SK-N-SH treated with all-trans-retinoic acid at 6 μM for 48 hours (cell line): ENCODE data around the gene LHFPL3.
"Not testable (repeated sequence)": the region's sequence is repeated elsewhere in the genome, so short reads cannot be mapped to it uniquely, and the experiment has no call there.

Source experiments
- ATAC-seq: fragments of 200-7000 bp; cut with Tn5 transposase; 3 replicates; pipeline ENCODE4 v1.9.1; 2020; ENCODE audit warnings: mild to moderate bottlenecking, moderate library complexity
- ARNTL ChIP-seq: fragments of 450-650 bp; formaldehyde crosslinking; IDR thresholded peaks from 2 replicates; pipeline ENCODE4 v1.5.0; 2020; ENCODE audit warnings: low read depth, mild to moderate bottlenecking, moderate library complexity, borderline replicate concordance
- BACH2 ChIP-seq: fragments of 250-450 bp; sonication (Bioruptor Pico); IDR thresholded peaks from 2 replicates; pipeline ENCODE4 v1.9.0; 2021; ENCODE audit warnings: mild to moderate bottlenecking, borderline replicate concordance
- CSDC2 ChIP-seq: fragments of 250-450 bp; sonication (Bioruptor Pico); IDR thresholded peaks from 2 replicates; pipeline ENCODE4 v1.5.0; 2020; ENCODE audit warnings: mild to moderate bottlenecking, moderate library complexity
- ESRRG ChIP-seq: fragments of 250-450 bp; sonication (Bioruptor Pico); IDR thresholded peaks from 2 replicates; pipeline ENCODE4 v1.6.1; 2021; ENCODE audit warnings: mild to moderate bottlenecking
- GLIS3 ChIP-seq: fragments of 250-450 bp; sonication (Bioruptor Pico); IDR thresholded peaks from 2 replicates; pipeline ENCODE4 v1.5.0; 2020; ENCODE audit warnings: mild to moderate bottlenecking, moderate library complexity
- ISL1 ChIP-seq: fragments of 250-450 bp; sonication (Bioruptor Pico); IDR thresholded peaks from 2 replicates; pipeline ENCODE4 v2.1.2; 2022; ENCODE audit warnings: mild to moderate bottlenecking, moderate library complexity
- OSR1 ChIP-seq: fragments of 250-450 bp; sonication (Bioruptor Pico); IDR thresholded peaks from 2 replicates; pipeline ENCODE4 v1.8.0; 2022; ENCODE audit warnings: moderate library complexity, mild to moderate bottlenecking, inconsistent platforms
- RARB ChIP-seq: fragments of 250-450 bp; sonication (Bioruptor Pico); IDR thresholded peaks from 2 replicates; pipeline ENCODE4 v1.8.0; 2021; ENCODE audit warnings: mild to moderate bottlenecking, moderate library complexity
- SNAI2 ChIP-seq: fragments of 250-450 bp; sonication (Bioruptor Pico); IDR thresholded peaks from 2 replicates; pipeline ENCODE4 v1.5.0; 2020; ENCODE audit warnings: mild to moderate bottlenecking, moderate library complexity
- TCF4 ChIP-seq: fragments of 250-450 bp; sonication (Bioruptor Pico); IDR thresholded peaks from 2 replicates; pipeline ENCODE4 v1.8.0; 2021; ENCODE audit warnings: mild to moderate bottlenecking, moderate library complexity, borderline replicate concordance
- TOX ChIP-seq: fragments of 250-450 bp; sonication (Bioruptor Pico); IDR thresholded peaks from 2 replicates; pipeline ENCODE4 v1.8.0; 2021; ENCODE audit warnings: mild to moderate bottlenecking, moderate library complexity, borderline replicate concordance
- ZC3H10 ChIP-seq: fragments of 250-450 bp; sonication (Bioruptor Pico); IDR thresholded peaks from 2 replicates; pipeline ENCODE4 v1.5.1; 2021; ENCODE audit warnings: mild to moderate bottlenecking, moderate library complexity
- ZFP3 ChIP-seq: fragments of 250-450 bp; sonication (Bioruptor Pico); IDR thresholded peaks from 2 replicates; pipeline ENCODE4 v1.5.0; 2020; ENCODE audit warnings: mild to moderate bottlenecking, moderate library complexity
- ZFP30 ChIP-seq: fragments of 450-650 bp; formaldehyde crosslinking; IDR thresholded peaks from 2 replicates; pipeline ENCODE4 v1.5.0; 2022; ENCODE audit warnings: mild to moderate bottlenecking, moderate library complexity
- ZNF565 ChIP-seq: fragments of 450-650 bp; formaldehyde crosslinking; conservative IDR thresholded peaks from 2 replicates; pipeline ENCODE4 v1.5.0; 2020; ENCODE audit warnings: low read depth, mild to moderate bottlenecking, moderate library complexity
- ZNF70 ChIP-seq: fragments of 450-650 bp; formaldehyde crosslinking; IDR thresholded peaks from 2 replicates; pipeline ENCODE4 v1.5.0; 2020; ENCODE audit warnings: mild to moderate bottlenecking, moderate library complexity
- ZNF8 ChIP-seq: fragments of 450-650 bp; formaldehyde crosslinking; IDR thresholded peaks from 2 replicates; pipeline ENCODE4 v1.5.0; 2020; ENCODE audit warnings: mild to moderate bottlenecking, moderate library complexity
- TF ChIP-seq, protein P1 (sequence below): fragments of 250-450 bp; sonication (Bioruptor Pico); IDR thresholded peaks from 2 replicates; pipeline ENCODE4 v1.8.0; 2020; ENCODE audit warnings: mild to moderate bottlenecking, moderate library complexity, borderline replicate concordance
- TF ChIP-seq, protein P2 (sequence below): fragments of 250-450 bp; sonication (Bioruptor Pico); IDR thresholded peaks from 2 replicates; pipeline ENCODE4 v1.5.1; 2020; ENCODE audit warnings: low read depth, mild to moderate bottlenecking, moderate library complexity
- TF ChIP-seq, protein P3 (sequence below): fragments of 250-450 bp; sonication (Bioruptor Pico); IDR thresholded peaks from 2 replicates; pipeline ENCODE4 v1.5.0; 2020; ENCODE audit warnings: mild to moderate bottlenecking, moderate library complexity

The LHFPL3 gene

GRCh38 chr7:104328296-104328969, at the start of gene LHFPL3:
Gene LHFPL3, plus strand, starts transcription at chr7:104328603.
- TF ChIP-seq ISL1 (no peak), ZNF70 (CRISPR knock-in tag) (no peak), GLIS3 (no peak)
- peak; percentile 70 for ATAC-seq

GRCh38 chr7:104281685-104282084, 46.7 kb upstream of the LHFPL3 start:
- ATAC-seq, result not testable (repeated sequence)

DNA sequence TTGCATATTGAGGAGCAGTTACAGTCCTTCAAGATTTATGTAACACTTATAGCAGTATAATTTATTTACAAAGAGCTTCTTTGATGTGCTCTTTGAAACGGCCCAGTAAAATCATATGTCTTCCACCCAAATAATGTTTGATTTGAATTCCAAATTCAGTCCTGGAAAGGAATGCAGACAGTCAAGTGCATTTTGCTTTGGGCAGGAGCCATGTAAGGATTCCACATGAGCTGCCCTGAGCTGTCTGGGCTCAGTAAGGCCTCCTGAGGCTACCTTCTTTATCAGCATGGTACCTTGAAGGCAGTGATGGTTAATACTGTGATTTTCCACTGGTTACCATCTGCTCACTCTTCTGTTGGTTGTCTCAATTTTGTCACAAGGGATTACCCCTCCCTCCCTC, 41.6 kb upstream of the LHFPL3 start:
- TF ChIP-seq SNAI2 (CRISPR knock-in tag), result no peak
- TF ChIP-seq OSR1 (CRISPR knock-in tag), result no peak
- TF ChIP-seq, protein P1, sequence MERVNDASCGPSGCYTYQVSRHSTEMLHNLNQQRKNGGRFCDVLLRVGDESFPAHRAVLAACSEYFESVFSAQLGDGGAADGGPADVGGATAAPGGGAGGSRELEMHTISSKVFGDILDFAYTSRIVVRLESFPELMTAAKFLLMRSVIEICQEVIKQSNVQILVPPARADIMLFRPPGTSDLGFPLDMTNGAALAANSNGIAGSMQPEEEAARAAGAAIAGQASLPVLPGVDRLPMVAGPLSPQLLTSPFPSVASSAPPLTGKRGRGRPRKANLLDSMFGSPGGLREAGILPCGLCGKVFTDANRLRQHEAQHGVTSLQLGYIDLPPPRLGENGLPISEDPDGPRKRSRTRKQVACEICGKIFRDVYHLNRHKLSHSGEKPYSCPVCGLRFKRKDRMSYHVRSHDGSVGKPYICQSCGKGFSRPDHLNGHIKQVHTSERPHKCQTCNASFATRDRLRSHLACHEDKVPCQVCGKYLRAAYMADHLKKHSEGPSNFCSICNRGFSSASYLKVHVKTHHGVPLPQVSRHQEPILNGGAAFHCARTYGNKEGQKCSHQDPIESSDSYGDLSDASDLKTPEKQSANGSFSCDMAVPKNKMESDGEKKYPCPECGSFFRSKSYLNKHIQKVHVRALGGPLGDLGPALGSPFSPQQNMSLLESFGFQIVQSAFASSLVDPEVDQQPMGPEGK (CRISPR knock-in tag), result no peak
- no peak for TF ChIP-seq ZFP30 (CRISPR knock-in tag)
- TF ChIP-seq ZNF8 (CRISPR knock-in tag), result no peak
- no peak for TF ChIP-seq ZNF70 (CRISPR knock-in tag)
- TF ChIP-seq, protein P2, sequence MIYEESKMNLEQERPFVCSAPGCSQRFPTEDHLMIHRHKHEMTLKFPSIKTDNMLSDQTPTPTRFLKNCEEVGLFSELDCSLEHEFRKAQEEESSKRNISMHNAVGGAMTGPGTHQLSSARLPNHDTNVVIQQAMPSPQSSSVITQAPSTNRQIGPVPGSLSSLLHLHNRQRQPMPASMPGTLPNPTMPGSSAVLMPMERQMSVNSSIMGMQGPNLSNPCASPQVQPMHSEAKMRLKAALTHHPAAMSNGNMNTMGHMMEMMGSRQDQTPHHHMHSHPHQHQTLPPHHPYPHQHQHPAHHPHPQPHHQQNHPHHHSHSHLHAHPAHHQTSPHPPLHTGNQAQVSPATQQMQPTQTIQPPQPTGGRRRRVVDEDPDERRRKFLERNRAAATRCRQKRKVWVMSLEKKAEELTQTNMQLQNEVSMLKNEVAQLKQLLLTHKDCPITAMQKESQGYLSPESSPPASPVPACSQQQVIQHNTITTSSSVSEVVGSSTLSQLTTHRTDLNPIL (CRISPR knock-in tag), result no peak
- TF ChIP-seq ZNF565 (CRISPR knock-in tag), result no peak
- no peak for TF ChIP-seq RARB (CRISPR knock-in tag)
- no peak for ATAC-seq

GRCh38 chr7:104288137-104288536, 40.3 kb upstream of the LHFPL3 start:
- no peak for ATAC-seq
- TF ChIP-seq SNAI2 (CRISPR knock-in tag) (no peak), BACH2 (CRISPR knock-in tag) (no peak), ZC3H10 (CRISPR knock-in tag) (no peak), OSR1 (CRISPR knock-in tag) (no peak), ESRRG (CRISPR knock-in tag) (no peak), ARNTL (CRISPR knock-in tag) (no peak), ISL1 (no peak), TCF4 (CRISPR knock-in tag) (no peak), ZFP30 (CRISPR knock-in tag) (no peak), RARB (CRISPR knock-in tag) (no peak), ZFP3 (CRISPR knock-in tag) (no peak)
- TF ChIP-seq, protein P1 (CRISPR knock-in tag), result no peak

GRCh38 chr7:104294291-104294690, 34.1 kb upstream of the LHFPL3 start:
- no peak for ATAC-seq
- no peak for TF ChIP-seq ZFP30 (CRISPR knock-in tag)
- no peak for TF ChIP-seq ZFP3 (CRISPR knock-in tag)
- no peak for TF ChIP-seq BACH2 (CRISPR knock-in tag)
- no peak for TF ChIP-seq ZNF565 (CRISPR knock-in tag)

DNA sequence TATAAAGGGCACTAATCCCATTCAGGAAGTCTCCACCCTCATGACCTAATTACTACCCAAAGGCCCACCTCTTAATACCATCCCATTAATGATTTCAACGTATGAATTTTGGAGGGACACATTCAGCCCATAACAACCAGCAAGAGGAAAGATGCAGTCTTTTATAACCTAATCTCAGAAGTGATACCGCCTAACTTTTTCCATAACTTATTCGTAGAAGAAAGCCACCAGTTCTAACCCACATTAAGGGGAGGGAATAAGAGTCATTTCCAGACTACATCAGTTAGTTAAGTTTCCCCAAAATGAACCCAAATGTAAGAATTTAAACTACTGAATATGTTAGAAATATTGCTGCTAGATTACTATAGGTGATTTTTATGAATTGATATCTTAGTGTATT, 32.1 kb upstream of the LHFPL3 start:
- no peak for ATAC-seq
- TF ChIP-seq ARNTL (CRISPR knock-in tag), result no peak
- TF ChIP-seq, protein P2 (CRISPR knock-in tag), result no peak
- no peak for TF ChIP-seq ZNF565 (CRISPR knock-in tag)
- no peak for TF ChIP-seq ZNF8 (CRISPR knock-in tag)
- no peak for TF ChIP-seq TCF4 (CRISPR knock-in tag)
- TF ChIP-seq ZFP3 (CRISPR knock-in tag), result no peak
- TF ChIP-seq ZFP30 (CRISPR knock-in tag), result no peak
- no peak for TF ChIP-seq ZNF70 (CRISPR knock-in tag)
- TF ChIP-seq, protein P3, sequence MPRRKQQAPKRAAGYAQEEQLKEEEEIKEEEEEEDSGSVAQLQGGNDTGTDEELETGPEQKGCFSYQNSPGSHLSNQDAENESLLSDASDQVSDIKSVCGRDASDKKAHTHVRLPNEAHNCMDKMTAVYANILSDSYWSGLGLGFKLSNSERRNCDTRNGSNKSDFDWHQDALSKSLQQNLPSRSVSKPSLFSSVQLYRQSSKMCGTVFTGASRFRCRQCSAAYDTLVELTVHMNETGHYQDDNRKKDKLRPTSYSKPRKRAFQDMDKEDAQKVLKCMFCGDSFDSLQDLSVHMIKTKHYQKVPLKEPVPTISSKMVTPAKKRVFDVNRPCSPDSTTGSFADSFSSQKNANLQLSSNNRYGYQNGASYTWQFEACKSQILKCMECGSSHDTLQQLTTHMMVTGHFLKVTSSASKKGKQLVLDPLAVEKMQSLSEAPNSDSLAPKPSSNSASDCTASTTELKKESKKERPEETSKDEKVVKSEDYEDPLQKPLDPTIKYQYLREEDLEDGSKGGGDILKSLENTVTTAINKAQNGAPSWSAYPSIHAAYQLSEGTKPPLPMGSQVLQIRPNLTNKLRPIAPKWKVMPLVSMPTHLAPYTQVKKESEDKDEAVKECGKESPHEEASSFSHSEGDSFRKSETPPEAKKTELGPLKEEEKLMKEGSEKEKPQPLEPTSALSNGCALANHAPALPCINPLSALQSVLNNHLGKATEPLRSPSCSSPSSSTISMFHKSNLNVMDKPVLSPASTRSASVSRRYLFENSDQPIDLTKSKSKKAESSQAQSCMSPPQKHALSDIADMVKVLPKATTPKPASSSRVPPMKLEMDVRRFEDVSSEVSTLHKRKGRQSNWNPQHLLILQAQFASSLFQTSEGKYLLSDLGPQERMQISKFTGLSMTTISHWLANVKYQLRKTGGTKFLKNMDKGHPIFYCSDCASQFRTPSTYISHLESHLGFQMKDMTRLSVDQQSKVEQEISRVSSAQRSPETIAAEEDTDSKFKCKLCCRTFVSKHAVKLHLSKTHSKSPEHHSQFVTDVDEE (CRISPR knock-in tag), result no peak
- TF ChIP-seq ZC3H10 (CRISPR knock-in tag), result no peak
- no peak for TF ChIP-seq TOX (CRISPR knock-in tag)
- no peak for TF ChIP-seq GLIS3
- TF ChIP-seq CSDC2 (CRISPR knock-in tag), result no peak
- TF ChIP-seq SNAI2 (CRISPR knock-in tag), result no peak
- no peak for TF ChIP-seq OSR1 (CRISPR knock-in tag)
